Esophagus squamous epithelium (tissue), 4 donors: ENCODE data around the gene GRAMD4.

Experiments
- CTCF ChIP-seq, 6 experiments: fragments of 450-650 bp in 4 of 6; fragments of 200-600 bp in 2 of 6; sonication (generic) in 2 of 6; IDR thresholded peaks; one replicate each; pipeline ENCODE4 v1.5.1; 2016 to 2019; ENCODE audit warnings: antibody characterized with exemption in 6 of 6, mild to moderate bottlenecking in 4 of 6, moderate library complexity in 4 of 6
- POLR2A ChIP-seq, 4 donors: fragments of 450-650 bp; IDR thresholded peaks; one replicate each; pipeline ENCODE4 v1.6.1; 2017; ENCODE audit warnings: antibody characterized with exemption in 4 of 4, mild to moderate bottlenecking in 4 of 4, moderate library complexity in 3 of 4

DNA sequence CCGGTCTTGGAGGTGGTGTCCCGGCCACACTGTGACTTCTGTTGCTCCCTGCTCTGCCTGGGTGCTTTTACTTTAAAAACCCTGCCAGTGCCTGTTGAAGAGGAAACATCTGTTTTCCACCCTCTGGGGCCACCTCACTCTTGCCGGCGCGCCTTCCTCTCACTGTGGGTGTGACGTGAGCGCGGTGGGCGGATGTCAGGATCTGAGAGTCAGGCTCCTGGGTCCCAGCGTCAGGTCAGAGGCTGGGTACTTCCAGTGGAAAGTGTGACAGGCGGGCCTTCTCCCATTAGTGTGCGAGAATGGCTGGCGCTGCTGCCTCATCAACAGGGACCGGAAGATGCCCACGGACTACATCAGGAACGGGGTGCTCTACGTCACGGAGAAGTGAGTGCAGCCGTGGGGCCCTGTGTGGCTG is 54.2 kb downstream of the GRAMD4 start:
- no peak for TF ChIP-seq CTCF (IDR thresholded peaks at IDR 0.05)
- no peak for TF ChIP-seq POLR2A (IDR thresholded peaks at IDR 0.05)
